ENCODE measurements around the gene HNRNPUL1.
"Not testable (repeated sequence)": the region's sequence is repeated elsewhere in the genome, so short reads cannot be mapped to it uniquely, and the experiment has no call there.

HNRNPUL1 gene

GRCh38 chr19:41327576-41328156 is 63.5 kb downstream of the HNRNPUL1 start:
- peak; percentile 73 for DNase-seq

GRCh38 chr19:41328157-41328841 is 64.1 kb downstream of the HNRNPUL1 start:
- no peak for DNase-seq

DNA sequence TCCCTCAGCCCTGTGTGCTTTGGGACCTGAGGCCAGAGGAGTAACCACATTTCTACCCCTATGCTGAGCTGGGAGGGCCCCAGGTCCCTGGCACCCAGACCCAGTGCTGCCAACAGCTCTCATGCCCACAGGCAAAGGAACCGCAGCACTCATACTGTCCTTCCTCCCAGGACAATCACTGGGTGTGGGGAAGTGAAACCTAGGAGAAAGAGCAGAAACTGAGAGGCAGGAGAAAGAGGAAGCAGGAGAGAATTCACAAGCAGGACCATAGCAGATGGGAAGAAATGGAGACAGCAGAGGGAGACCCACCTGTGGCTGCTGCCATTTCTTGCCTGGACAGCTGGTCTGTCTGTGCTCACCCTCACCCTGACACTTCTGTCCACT is 64.7 kb downstream of the HNRNPUL1 start:
- no peak for DNase-seq

- no peak for DNase-seq
These were observed 66.3 kb downstream of the HNRNPUL1 start for GRCh38 chr19:41330481-41330880.

- DNase-seq = no peak
These were observed 66.9 kb downstream of the HNRNPUL1 start for GRCh38 chr19:41330946-41331678.

DNA sequence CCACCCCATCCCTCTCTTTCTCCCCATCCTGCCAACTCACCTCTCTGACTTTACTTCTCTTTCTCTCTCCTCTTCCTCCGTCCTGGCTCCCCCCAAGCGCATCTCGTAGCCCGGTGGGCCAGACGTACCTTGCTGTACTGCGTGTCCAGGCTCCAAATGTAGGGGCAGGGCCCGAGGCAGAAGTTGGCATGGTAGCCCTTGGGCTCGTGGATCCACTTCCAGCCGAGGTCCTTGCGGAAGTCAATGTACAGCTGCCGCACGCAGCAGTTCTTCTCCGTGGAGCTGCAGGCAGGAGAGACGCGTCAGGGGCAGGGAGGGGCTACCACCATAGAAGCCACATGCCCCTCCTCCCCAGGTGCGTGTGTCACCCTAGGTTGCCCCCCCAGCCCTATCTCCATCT is 67.8 kb downstream of the HNRNPUL1 start:
- no peak for DNase-seq

DNA sequence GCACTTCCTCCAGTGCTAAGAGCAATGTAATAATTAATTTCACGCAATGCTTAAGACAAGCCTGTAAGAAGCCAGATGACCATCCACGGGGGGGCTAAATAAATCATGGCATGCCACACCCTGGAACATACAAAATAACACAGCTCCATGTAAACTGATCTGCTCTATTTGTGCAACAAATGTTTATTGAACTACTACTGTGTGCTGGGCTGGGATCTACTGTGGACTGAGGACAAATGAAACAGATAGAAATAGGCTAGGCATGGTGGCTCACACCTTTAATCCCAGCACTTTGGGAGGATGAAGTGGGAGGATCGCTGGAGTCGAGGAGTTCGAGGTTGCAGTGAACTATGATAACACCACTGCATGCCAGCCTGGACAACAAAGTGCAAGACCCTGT is 68.3 kb downstream of the HNRNPUL1 start:
- DNase-seq = no peak

DNA sequence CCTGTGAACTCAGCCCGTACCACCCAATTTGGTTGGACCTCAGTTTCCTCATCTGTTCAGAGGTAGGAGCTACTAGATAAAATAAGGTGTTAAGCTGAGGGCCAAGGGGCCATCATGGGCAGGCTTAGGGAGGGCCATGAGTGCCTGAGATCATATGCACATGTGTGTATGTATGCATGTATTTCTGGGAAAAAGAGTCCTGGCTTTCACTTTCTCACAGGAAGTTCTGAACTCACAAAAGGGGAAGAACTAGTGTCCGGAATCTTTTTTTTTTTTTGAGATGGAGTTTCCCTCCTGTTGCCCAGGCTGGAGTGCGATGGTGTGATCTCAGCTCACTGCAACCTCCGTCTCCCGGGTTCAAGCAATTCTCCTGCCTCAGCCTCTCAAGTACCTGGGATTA is 70.6 kb downstream of the HNRNPUL1 start:
- DNase-seq = no peak

GRCh38 chr19:41335467-41335866 is 71.3 kb downstream of the HNRNPUL1 start:
- no peak for DNase-seq

- DNase-seq = peak; percentile 94
These were observed 75.8 kb downstream of the HNRNPUL1 start for GRCh38 chr19:41339936-41340335.

- no peak for DNase-seq
These were observed 77.7 kb downstream of the HNRNPUL1 start for GRCh38 chr19:41341669-41342490.

DNA sequence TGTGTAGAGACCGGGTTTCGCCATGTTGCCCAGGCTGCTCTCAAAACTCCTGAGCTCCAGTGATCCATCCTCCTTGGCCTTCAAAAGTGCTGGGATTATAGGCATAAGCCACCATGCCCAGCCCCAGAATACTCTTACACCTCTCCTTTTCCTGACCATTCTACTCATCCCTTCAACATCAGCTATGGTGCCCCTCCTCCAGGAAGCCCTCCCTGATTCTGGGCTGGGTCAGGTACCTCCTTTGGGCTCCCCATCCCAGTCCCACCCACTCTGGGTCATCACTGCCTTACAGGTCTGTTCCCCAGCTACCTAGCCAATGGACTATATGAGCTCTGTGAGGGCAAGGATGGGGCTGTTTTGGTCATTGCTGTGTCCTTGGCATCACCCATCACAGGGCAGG is 80.0 kb downstream of the HNRNPUL1 start:
- no peak for DNase-seq

DNA sequence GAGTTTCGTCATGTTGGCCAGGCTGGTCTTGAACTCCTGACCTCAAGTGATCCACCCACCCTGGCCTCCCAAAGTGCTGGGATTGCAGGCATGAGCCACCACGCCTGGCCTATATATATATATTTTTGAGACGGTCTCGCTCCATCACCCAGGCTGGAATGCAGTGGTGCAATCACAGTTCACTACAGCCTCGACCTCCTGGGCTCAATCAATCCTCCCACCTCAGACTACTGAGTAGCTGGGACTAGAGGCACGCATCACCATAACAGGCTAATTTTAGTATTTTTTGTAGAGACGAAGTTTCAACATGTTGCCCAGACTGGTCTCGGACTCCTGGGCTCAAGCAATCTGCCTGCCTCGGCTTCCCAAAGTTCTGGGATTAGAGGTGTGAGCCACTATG is 82.7 kb downstream of the HNRNPUL1 start:
- DNase-seq = not testable (repeated sequence)

DNA sequence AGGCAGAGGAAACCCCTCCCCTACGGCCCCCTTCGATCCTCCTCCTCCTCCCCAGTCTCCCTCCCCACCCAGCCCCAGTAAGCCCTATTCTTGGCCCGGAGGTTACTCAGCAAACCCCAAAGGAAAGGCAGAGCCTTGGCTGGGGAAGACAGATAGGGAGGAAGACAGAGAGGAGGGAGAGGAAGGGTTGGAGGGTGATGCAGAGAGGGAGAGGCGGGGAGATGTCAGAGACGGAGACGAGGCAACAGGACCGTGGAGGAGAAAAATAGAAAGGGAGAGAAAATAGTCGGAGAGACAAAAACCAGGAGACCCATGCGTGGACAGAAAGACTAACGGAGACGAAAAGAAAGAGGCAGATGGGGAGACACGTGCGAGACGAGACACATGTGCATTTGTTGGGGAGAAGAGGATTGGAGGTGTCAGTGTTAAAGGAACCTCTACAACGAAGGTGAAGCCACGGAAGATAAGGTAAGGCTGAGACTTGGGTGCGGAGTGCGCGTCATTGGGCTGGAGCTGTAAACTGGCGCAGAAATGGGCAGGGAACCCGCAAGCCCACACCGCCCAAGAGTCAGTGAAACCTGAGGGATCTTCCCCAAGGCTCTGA is 86.7 kb downstream of the HNRNPUL1 start:
- peak; percentile 24 for DNase-seq

DNA sequence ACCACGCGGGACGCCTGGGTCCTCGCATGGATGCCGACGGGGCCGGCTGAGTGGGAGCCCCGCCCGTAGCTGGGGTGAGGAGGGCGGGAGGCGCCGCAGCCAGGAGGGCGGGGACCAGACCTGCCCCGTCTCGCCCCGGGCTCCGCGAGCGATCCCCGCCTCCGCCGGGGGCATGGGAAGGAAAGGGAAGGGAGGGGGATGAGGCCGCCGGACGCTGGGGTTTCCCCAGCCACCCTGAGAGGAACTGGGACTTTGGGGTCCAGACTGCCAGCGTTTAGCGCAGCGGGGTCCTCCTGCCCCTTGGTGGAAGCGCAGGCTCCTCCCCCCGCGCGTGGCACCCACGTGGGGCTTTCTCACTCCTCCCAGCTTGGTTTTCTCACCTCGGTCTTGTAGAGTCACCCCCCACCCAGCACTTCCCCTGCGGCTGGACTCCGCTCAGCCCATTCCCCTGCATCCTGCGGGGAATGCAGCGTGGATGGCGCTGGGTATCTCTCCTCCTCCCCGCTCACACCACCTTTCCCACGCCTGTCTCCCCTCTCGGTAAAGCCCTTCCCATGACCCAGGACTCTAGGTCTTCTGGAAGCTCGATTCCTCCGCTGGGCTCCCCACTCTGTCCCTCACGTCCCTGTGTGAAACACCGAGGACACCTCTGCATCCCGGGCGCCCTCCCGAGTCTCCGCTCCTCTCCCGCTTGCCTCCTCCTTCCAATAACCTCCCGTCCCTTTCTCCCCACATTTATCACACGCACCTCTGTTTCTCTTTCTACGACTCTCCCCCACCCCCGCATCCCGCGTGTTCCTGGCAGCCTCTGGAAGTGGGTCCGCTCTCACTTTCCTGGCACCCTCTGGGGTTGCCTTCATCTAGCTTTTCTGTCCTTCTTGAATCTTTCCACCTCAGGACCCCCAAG is 87.4 kb downstream of the HNRNPUL1 start:
- peak; percentile 70 for DNase-seq

- no peak for DNase-seq
These were observed 88.1 kb downstream of the HNRNPUL1 start for GRCh38 chr19:41352279-41352608.

- peak; percentile 61 for DNase-seq
These were observed 88.7 kb downstream of the HNRNPUL1 start for GRCh38 chr19:41352609-41353465.

DNA sequence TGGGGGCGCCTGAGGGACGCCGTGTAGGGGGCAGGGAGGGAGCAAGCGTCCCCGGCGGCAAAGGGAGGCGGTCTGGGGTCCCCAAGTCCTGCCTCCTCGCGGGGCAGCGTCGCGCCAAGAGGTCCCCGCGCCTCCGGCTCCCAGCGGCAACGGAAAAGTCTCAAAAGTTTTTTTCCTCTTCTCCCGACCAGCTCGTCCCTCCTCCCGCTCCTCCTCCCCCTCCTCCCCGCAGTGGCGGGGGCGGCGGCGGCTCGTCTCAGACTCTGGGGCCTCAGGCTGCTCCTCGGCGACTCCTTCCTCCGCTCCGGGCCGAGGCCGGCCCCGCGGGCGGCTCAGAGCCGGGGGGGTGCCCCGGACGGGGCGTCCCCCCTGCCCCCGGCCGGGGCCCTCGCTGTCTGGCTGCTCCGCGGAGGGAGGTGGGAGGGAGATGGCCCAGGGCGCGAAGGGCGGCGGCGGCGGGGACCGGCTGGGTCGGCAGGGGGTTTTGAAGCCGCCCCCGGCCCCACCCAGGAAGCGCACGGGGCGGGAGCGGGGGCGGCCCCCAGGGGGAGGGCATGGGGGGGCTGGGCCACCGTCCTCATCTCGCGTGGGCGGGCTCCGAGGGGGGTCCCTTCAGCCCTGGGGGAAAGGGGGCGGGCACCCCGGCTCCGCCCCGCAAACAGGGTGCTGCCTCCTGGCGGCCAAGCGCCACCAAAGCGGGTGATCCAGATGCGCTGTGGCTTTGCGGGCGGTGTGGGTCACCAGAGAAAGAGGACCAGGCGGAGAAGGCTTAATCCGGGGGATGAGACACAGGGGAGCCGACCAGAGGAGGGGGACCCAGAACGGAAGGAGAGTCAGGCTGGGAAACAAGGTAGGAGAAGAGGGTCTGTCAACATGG is 89.5 kb downstream of the HNRNPUL1 start, which contains the start of gene TGFB1:
Gene TGFB1, minus strand, starts transcription at position 457 of the 877 bp plus-strand sequence. CDS start 878 bp downstream, outside the sequence.
- peak; percentile 81 for DNase-seq

DNA sequence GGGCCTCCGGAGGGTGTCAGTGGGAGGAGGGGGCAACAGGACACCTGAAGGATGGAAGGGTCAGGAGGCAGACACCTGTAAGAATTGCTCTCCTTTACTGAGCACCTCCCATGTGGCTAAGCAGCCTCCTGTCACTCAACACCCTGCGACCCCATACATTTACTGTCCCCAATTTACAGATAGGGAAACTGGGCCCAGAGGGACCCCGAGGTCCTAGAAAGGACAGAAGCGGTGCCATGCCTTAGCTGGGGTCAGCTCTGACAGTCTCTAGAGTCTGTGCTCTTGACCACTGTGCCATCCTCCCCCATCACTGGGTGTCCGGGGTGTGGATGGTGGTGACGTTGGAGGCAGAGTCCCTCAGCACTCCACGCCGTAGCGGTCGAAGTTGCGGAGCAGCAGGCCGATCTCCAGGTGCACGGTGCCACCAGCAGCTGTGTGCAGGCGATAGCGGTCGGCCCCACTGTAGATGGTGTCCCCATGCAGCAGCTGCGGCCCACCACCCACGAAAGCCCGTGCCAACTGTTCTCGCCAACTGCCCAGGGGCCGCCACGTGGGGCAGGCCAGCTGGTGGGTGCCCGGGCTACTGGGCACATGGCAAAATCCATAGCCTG is 90.3 kb downstream of the HNRNPUL1 start:
- no peak for DNase-seq
